C4-2B (cell line): ENCODE results near the gene ZNF618.

Source experiments
- ZFX ChIP-seq: fragments of 450-650 bp; IDR thresholded peaks from 2 replicates; pipeline ENCODE4 v1.6.1; 2017
- TF ChIP-seq, protein P1 (sequence below): fragments of 450-650 bp; conservative IDR thresholded peaks from 2 replicates; pipeline ENCODE4 v1.5.1; 2017; ENCODE audit warnings: mild to moderate bottlenecking

DNA sequence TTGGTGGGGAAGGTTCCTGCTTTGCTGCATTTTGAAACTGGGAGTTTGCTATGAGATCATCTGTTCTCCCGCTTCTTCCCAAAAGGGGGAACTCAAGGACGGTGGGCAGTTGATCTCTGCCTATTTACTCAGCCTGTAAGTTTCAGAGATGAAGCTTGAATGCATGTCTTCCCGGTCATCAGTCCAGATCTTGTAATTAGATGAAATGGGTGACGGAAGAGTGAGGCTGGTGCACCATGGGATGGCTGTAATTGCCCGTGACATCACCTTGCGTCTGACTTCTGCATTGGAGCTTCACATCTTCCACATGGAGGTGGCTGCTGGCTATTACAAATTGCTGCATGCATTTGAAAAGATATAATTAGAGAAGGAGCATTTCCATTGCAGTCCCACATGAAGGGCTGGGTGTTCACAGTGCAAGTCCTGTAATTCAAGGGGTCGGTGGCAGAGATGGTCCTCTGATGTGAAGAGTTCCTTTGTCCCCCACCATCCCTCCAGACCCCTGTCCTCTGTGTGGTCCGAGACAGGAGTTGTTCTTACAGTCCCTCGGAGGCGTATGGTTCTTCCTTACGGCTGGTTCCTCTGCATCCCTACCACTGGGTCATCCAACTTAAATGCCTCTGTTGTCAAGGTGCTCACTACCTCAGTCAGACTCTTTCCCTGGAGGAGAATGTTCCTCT is 72.9 kb downstream of the ZNF618 start:
- TF ChIP-seq, protein P1, sequence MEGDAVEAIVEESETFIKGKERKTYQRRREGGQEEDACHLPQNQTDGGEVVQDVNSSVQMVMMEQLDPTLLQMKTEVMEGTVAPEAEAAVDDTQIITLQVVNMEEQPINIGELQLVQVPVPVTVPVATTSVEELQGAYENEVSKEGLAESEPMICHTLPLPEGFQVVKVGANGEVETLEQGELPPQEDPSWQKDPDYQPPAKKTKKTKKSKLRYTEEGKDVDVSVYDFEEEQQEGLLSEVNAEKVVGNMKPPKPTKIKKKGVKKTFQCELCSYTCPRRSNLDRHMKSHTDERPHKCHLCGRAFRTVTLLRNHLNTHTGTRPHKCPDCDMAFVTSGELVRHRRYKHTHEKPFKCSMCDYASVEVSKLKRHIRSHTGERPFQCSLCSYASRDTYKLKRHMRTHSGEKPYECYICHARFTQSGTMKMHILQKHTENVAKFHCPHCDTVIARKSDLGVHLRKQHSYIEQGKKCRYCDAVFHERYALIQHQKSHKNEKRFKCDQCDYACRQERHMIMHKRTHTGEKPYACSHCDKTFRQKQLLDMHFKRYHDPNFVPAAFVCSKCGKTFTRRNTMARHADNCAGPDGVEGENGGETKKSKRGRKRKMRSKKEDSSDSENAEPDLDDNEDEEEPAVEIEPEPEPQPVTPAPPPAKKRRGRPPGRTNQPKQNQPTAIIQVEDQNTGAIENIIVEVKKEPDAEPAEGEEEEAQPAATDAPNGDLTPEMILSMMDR = no peak
- TF ChIP-seq ZFX = no peak
